Suppressor macrophage treated with lipopolysaccharide for 4 hours (primary cell): ENCODE measurements around the gene NLGN1.

Source experiments
- DNase-seq: peaks from one replicate; pipeline ENCODE4 v3.0.0-alpha.2; 2020

Gene NLGN1

DNA sequence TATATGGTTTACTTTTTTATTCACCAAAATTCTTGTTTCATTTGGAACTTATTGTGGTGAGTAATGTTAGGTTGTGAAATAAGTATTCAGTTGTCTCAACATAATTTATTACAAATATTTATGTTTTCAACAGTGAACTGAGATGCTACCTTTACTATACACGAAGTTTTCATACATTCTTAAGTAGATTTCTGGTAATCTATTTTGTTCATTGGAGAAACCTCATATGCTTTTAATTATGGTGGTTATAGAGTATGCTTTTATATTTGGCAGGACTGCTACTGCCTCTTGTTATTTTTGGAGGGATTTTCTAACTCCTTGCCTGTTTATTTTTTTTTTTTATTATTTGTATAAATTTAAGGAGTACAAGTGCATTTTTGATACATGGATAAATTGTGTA, 253.1 kb downstream of the NLGN1 start:
- DNase-seq = no peak

GRCh38 chr3:173652093-173652492, 254.5 kb downstream of the NLGN1 start:
- no peak for DNase-seq

DNA sequence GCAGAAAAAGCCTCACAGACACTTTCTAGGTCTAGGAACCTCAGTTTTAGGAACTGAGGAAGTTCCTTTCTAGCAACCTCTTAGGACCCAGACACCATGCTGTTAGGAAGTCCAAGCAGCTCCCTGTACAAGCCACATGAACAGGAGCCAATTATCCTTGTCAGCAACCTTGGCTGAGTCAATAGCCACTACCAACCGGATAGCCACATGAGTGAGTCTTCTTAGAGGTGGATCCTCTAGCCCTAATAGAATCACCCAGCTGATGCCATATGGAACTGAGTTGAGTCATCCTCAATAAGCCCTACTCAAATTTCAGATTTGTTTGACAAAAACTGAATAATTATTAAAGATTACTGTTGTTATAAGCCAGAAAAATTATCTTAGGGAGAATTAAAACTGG, 256.2 kb downstream of the NLGN1 start:
- DNase-seq = no peak

DNA sequence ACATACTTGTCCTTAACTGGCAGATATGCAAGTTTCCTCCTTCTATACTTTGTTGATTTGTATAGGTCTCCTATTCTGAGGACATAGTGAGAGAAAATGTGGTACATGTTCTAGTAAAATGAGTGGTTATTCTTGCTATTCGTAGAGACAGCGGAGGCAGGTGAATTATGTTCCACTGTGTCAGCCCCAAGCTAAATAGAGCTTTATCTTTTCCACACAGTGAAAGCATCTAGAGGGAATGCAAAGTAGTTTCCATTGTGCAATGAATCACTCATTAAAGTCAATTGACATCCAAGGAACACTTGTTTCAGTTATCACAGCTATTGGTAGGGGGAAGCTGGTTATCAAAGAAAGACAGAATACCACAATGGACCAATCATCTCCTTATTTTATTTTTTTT, 262.4 kb downstream of the NLGN1 start:
- DNase-seq = no peak

DNA sequence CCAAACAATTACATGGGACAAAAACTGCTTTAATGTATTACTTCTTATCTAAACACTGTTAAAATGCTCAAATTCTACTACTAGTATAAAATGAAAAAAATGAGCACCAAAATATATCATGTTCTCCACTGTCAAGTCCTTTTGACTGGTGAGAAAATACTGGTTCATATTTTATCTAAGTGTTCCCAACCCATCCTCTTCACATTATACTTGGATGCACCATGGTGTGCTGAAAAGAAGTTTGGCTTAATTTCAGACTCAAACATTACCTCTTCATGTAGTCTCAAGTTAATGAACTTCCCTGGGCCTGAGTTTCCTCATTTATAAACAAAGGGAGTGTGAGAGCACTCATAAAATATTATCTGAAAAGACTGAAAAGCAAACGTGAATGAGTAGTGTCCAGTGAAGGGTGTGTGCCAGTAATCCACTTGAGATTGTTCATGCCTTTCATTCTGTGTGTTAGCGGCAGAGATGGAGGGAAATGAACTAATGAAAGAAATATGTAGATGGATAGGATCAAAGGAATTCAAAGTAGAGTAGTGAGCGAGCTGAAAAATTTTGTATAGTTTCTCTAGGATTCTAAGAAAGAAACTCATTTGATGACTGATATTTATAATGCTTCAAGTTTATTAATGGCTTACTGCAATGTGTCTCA, 263.2 kb downstream of the NLGN1 start:
- no peak for DNase-seq

DNA sequence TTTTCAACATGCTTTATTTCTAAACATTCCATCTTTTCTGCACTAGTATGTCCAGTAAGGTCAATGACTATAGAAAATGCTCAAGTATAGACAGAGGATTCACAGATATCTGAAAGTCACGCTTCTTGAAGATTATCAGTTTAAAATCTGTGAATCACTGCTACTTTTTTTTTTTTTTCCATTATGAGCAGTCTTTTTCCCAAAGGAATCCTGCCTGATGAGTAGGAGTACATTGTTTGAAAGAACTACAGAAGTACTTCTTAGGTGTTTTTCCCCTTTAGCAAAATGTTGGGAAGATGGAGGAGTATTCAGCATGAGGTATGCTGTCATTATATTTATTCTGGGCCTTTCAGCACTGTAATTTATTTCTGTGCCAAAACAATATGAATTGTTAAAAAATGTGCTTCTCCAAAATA, 266.2 kb downstream of the NLGN1 start:
- DNase-seq = no peak

DNA sequence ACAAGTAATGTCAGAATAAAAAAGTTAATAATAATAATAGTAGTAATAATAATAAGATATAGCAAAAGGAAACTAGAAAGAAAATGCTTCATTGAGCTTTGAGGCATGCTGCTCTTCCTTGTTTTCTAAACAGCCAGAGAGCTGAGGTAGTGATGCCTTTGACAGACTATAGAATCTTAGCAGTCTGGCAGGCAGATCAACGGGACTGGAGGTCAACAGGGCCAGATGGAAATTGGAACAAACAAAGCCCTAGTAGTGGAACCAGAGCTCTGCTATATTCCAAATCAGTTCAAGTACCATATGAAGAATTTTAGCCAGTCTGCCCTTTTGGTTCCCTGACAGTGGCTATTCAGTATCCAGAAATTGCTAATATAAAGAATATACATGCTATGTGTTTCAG, 278.6 kb downstream of the NLGN1 start:
- DNase-seq = no peak

- DNase-seq = no peak
These were observed 283.7 kb downstream of the NLGN1 start for GRCh38 chr3:173681188-173681678.

DNA sequence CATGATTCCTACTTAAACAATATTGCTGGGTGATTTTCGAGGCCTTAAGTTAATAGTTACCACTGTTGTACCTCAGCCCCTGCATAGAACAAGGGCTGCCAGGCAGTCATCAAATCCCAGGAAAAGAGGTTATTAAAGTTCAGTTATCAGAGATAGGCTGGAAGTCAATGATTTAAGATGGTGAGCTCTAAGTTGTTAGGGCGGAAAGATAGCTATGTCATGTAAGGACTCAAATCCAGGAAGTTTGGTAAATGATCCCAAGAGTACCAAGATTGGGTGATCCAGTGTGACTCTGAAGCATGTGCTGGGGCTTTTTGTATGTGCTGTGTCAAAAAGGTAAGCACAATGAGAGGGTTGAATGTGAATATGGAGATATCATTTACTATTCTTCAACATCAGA, 287.9 kb downstream of the NLGN1 start:
- no peak for DNase-seq

GRCh38 chr3:173688216-173688842, 290.8 kb downstream of the NLGN1 start:
- DNase-seq = no peak

GRCh38 chr3:173690542-173691180, 293.1 kb downstream of the NLGN1 start:
- no peak for DNase-seq

GRCh38 chr3:173699353-173699752, 301.8 kb downstream of the NLGN1 start:
- DNase-seq = no peak

- no peak for DNase-seq
These were observed 302.8 kb downstream of the NLGN1 start for GRCh38 chr3:173700336-173700735.

DNA sequence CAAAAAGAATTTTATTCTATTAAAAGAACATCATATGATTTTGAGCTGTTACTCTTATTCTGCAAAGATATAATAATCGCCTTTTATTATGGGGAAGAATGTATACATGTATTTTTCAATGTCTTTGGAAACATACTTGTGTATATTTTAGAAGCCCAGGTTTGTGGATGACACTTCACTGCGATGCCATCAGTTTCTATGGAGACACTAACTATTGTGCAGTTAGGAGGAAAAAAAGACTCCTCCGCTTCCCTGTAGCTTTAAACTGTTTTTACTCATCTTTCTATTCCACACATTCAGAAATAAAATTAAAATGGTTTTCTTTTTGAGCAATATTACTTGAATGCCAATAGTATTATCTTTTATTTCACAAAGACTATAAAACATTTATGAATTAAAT, 305.0 kb downstream of the NLGN1 start:
- DNase-seq = no peak

GRCh38 chr3:173703771-173704170, 306.2 kb downstream of the NLGN1 start:
- no peak for DNase-seq

DNA sequence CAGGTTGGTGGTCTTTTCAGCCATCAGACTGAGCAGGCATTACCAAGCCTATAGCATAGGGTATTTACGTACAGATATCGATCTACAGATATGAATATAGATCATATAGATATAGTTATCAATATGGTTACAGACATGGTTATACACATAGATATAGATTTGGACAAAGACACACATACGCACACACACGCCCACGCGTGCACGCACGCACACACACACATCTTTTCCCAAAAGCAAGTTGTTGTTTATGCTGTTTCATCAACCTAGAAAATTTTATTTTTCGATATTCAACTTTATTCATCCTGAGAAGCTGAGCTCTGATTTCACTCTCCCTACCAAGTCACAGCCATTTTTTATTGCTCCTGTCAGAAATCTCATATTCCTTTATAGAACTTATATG, 309.1 kb downstream of the NLGN1 start:
- no peak for DNase-seq

- no peak for DNase-seq
These were observed 310.6 kb downstream of the NLGN1 start for GRCh38 chr3:173708191-173708590.

GRCh38 chr3:173709026-173709425, 311.5 kb downstream of the NLGN1 start:
- no peak for DNase-seq

GRCh38 chr3:173711619-173712018, 314.1 kb downstream of the NLGN1 start:
- no peak for DNase-seq

GRCh38 chr3:173719585-173719984, 322.0 kb downstream of the NLGN1 start:
- no peak for DNase-seq

GRCh38 chr3:173725507-173725906, 328.0 kb downstream of the NLGN1 start:
- DNase-seq = no peak

- no peak for DNase-seq
These were observed 332.8 kb downstream of the NLGN1 start for GRCh38 chr3:173730391-173730790.

DNA sequence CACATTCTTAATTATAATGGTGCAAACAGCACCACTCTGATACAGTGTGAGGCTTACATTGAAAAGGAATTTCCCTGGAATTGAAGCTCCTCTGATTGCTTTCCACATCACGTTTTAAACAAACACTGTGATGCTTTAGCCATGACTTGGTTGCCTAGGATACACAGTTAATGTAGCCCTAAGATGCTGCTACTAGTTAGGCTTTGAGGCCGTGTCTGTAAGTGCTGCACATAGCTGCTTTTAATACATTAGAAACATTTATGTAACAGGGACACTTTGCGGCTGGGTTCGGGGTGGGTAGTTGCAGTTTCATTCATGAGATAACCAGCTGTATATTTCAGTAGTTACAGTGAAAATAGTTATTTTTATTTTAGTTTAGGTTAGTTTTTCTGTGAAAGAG, 334.7 kb downstream of the NLGN1 start:
- DNase-seq = no peak

DNA sequence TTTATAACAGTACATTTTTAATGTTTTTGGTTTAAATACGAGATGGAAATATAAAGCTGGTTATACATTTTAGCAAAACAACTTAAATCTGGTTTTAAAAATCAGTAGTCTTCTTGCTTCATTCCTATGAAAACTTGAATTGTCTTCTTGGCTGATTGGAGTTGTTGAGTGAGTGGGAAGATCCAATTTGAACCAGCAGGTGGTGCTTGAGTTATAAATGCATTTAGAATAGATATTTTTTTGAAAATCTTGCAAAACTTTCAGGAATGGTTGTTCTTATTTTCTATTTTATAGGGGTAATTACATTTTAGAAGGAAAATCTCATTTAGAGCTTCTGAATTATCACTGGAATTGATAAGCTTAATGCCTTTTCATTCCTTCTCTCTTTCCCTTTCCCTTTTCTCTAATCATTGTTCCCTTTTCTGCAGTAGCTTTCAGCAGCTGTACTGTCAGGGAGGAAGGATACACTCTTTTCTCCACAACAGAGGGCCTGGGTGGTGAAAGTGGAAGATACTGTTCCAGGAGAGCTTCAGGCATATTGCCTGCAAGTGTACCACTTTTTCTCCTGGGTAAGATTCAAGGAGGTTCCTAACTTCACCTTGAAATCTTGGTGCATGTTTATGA, 335.6 kb downstream of the NLGN1 start:
- DNase-seq = no peak
